Lower leg skin (tissue), 3 donors: ENCODE results near the gene ZNF213.

Experiments used
- POLR2A ChIP-seq, 2 donors: fragments of 450-650 bp; IDR thresholded peaks; one replicate each; pipeline ENCODE4 v1.6.1; 2016 to 2017; ENCODE audit warnings: antibody characterized with exemption in 2 of 2, mild to moderate bottlenecking in 1 of 2, moderate library complexity in 1 of 2
- TF ChIP-seq, protein P1 (sequence below), 3 donors: fragments of 450-650 bp; IDR thresholded peaks; one replicate each; pipeline ENCODE4 v1.5.1; 2016; ENCODE audit warnings: antibody characterized with exemption in 3 of 3, mild to moderate bottlenecking in 3 of 3, moderate library complexity in 2 of 3

GRCh38 chr16:3099732-3100499, 34.9 kb upstream of the ZNF213 start:
- TF ChIP-seq, protein P1, sequence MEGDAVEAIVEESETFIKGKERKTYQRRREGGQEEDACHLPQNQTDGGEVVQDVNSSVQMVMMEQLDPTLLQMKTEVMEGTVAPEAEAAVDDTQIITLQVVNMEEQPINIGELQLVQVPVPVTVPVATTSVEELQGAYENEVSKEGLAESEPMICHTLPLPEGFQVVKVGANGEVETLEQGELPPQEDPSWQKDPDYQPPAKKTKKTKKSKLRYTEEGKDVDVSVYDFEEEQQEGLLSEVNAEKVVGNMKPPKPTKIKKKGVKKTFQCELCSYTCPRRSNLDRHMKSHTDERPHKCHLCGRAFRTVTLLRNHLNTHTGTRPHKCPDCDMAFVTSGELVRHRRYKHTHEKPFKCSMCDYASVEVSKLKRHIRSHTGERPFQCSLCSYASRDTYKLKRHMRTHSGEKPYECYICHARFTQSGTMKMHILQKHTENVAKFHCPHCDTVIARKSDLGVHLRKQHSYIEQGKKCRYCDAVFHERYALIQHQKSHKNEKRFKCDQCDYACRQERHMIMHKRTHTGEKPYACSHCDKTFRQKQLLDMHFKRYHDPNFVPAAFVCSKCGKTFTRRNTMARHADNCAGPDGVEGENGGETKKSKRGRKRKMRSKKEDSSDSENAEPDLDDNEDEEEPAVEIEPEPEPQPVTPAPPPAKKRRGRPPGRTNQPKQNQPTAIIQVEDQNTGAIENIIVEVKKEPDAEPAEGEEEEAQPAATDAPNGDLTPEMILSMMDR (IDR thresholded peaks at IDR 0.05): no peak
- no peak for TF ChIP-seq POLR2A (IDR thresholded peaks at IDR 0.05)
